Suppressor macrophage treated with lipopolysaccharide for 4 hours (primary cell): ENCODE measurements around the gene AKR1C3.
"Not testable (repeated sequence)": the region's sequence is repeated elsewhere in the genome, so short reads cannot be mapped to it uniquely, and the experiment has no call there.

Experiments
- DNase-seq: peaks from one replicate; pipeline ENCODE4 v3.0.0-alpha.2; 2020

The AKR1C3 gene

GRCh38 chr10:5094265-5095205 lies at the start of gene AKR1C3:
AKR1C3 (plus strand) TSS chr10:5094414; CDS start chr10:5094445, 31 bp downstream.
- DNase-seq: peak; percentile 9

- no peak for DNase-seq
Observed at GRCh38 chr10:5045095-5045494, 49.1 kb upstream of the AKR1C3 start.

GRCh38 chr10:5046410-5046809 lies 47.8 kb upstream of the AKR1C3 start:
- no peak for DNase-seq

GRCh38 chr10:5047055-5047454 lies 47.2 kb upstream of the AKR1C3 start:
- not testable (repeated sequence) for DNase-seq

GRCh38 chr10:5047912-5048628 lies 46.1 kb upstream of the AKR1C3 start:
- DNase-seq: no peak

- not testable (repeated sequence) for DNase-seq
Observed at GRCh38 chr10:5052951-5053500, 41.2 kb upstream of the AKR1C3 start.

- not testable (repeated sequence) for DNase-seq
Observed at GRCh38 chr10:5054831-5055230, 39.4 kb upstream of the AKR1C3 start.

GRCh38 chr10:5059267-5059666 lies 34.9 kb upstream of the AKR1C3 start:
- not testable (repeated sequence) for DNase-seq

- DNase-seq: not testable (repeated sequence)
Observed at GRCh38 chr10:5060791-5061190, 33.4 kb upstream of the AKR1C3 start.

- no peak for DNase-seq
Observed at GRCh38 chr10:5064656-5065055, 29.6 kb upstream of the AKR1C3 start.

- DNase-seq: no peak
Observed at GRCh38 chr10:5068274-5068984, 25.8 kb upstream of the AKR1C3 start.

GRCh38 chr10:5070648-5071410 lies 23.4 kb upstream of the AKR1C3 start:
- DNase-seq: no peak

GRCh38 chr10:5071411-5072198 lies 22.6 kb upstream of the AKR1C3 start:
- DNase-seq: no peak

GRCh38 chr10:5073659-5074058 lies 20.6 kb upstream of the AKR1C3 start:
- DNase-seq: no peak

GRCh38 chr10:5076615-5077014 lies 17.6 kb upstream of the AKR1C3 start:
- DNase-seq: no peak

GRCh38 chr10:5078547-5079180 lies 15.6 kb upstream of the AKR1C3 start:
- DNase-seq: no peak

- DNase-seq: no peak
Observed at GRCh38 chr10:5079306-5079830, 14.8 kb upstream of the AKR1C3 start.

- DNase-seq: no peak
Observed at GRCh38 chr10:5079836-5080235, 14.4 kb upstream of the AKR1C3 start.

- DNase-seq: no peak
Observed at GRCh38 chr10:5081091-5081490, 13.1 kb upstream of the AKR1C3 start.

GRCh38 chr10:5088703-5089261 lies 5.4 kb upstream of the AKR1C3 start:
- no peak for DNase-seq
